Left ventricle myocardium inferior (tissue), 1 donor: ENCODE measurements around the gene ARFGAP1. TPM values are rescaled to one million over a fixed set of nuclear protein-coding genes. Genes with fewer than 3 reads are reported as not detected.

ENCODE experiments used
- DNase-seq: peaks from one replicate; pipeline ENCODE4 v3.0.0-alpha.2; 2020
- H3K27ac ChIP-seq: fragments of 200-600 bp; replicated peaks from 2 replicates; pipeline ENCODE4 v1.8.0; 2021
- H3K27me3 ChIP-seq: fragments of 200-600 bp; 2 replicates; pipeline ENCODE4 v1.8.0; 2021; ENCODE audit warnings: low read depth
- H3K36me3 ChIP-seq: fragments of 200-600 bp; 2 replicates; pipeline ENCODE4 v1.8.0; 2021
- H3K4me1 ChIP-seq: fragments of 200-600 bp; 2 replicates; pipeline ENCODE4 v1.8.0; 2021
- H3K4me3 ChIP-seq: fragments of 200-600 bp; 2 replicates; pipeline ENCODE4 v1.8.0; 2021; ENCODE audit warnings: mild to moderate bottlenecking, moderate library complexity
- H3K9me3 ChIP-seq: fragments of 200-600 bp; replicated peaks from 2 replicates; pipeline ENCODE4 v1.8.0; 2021
- CTCF ChIP-seq: fragments of 200-600 bp; IDR thresholded peaks from 2 replicates; pipeline ENCODE4 v1.8.0; 2021; ENCODE audit warnings: antibody characterized with exemption, mild to moderate bottlenecking, borderline replicate concordance
- intact Hi-C: fragments of 100-400 bp; cut with micrococcal nuclease; formaldehyde crosslinking; loops from one replicate; pipeline ENCODE4 v1.11.0; 2022
- total RNA-seq: library from RNA; stranded (reverse); fragmentation: NEBNext Ultra II Directional; extraction: Animal tissue kit (Norgen Biotek cat#: 25700); gene quantifications from one replicate; pipeline ENCODE4 v1.2.1, GENCODE V29; 2021
- donor health status: DM: no; HTN: yes; CAD: no; lungs with severe emphysema.

Gene ARFGAP1
- total RNA-seq, 1 donor from 2014 or later = 33.4 TPM

GRCh38 chr20:63268256-63268655, 4.4 kb upstream of the ARFGAP1 start:
- H3K27me3 ChIP-seq = peaks cover 54% of the 10 kb centered on the region
- H3K9me3 ChIP-seq = no peaks in the 10 kb centered on the region
- no peak for DNase-seq
- peaks cover 17% of the 10 kb centered on the region for H3K4me1 ChIP-seq
- no peak for TF ChIP-seq CTCF
- no peak overlapping the region for H3K27ac ChIP-seq
- no peaks in the 10 kb centered on the region for H3K36me3 ChIP-seq
- H3K4me3 ChIP-seq = no peak overlapping the region
- intact Hi-C loops = no loop called here

- peaks cover 23% of the 10 kb centered on the region for H3K4me1 ChIP-seq
- DNase-seq = no peak
- H3K4me3 ChIP-seq = no peak overlapping the region
- no peaks in the 10 kb centered on the region for H3K9me3 ChIP-seq
- intact Hi-C loops = no loop called here
- no peaks in the 10 kb centered on the region for H3K36me3 ChIP-seq
- H3K27me3 ChIP-seq = peaks cover 48% of the 10 kb centered on the region
- H3K27ac ChIP-seq = no peak overlapping the region
- TF ChIP-seq CTCF = no peak
Observed at GRCh38 chr20:63268671-63269439, 3.8 kb upstream of the ARFGAP1 start.

GRCh38 chr20:63269724-63270123, 2.9 kb upstream of the ARFGAP1 start:
- no peak for TF ChIP-seq CTCF
- H3K36me3 ChIP-seq = no peaks in the 10 kb centered on the region
- no peak overlapping the region for H3K27ac ChIP-seq
- no peaks in the 10 kb centered on the region for H3K9me3 ChIP-seq
- H3K4me1 ChIP-seq = peaks cover 32% of the 10 kb centered on the region
- peaks cover 39% of the 10 kb centered on the region for H3K27me3 ChIP-seq
- intact Hi-C loops = no loop called here
- no peak for DNase-seq
- no peak overlapping the region for H3K4me3 ChIP-seq

- intact Hi-C loops = no loop called here
- Histone ChIP-seq H3K27ac (no peak overlapping the region), H3K27me3 (peaks cover 29% of the 10 kb centered on the region), H3K4me3 (no peak overlapping the region), H3K36me3 (peaks cover under 1% of the 10 kb centered on the region), H3K9me3 (no peaks in the 10 kb centered on the region), H3K4me1 (peaks cover 37% of the 10 kb centered on the region)
- no peak for TF ChIP-seq CTCF
- DNase-seq = no peak
Observed at GRCh38 chr20:63270606-63271325, 1.8 kb upstream of the ARFGAP1 start.

GRCh38 chr20:63273059-63273579, 506 bp downstream of the ARFGAP1 start:
- Histone ChIP-seq H3K4me3 (peak overlapping the region; percentile 98), H3K9me3 (no peaks in the 10 kb centered on the region), H3K4me1 (peaks cover 37% of the 10 kb centered on the region), H3K27me3 (peaks cover 7% of the 10 kb centered on the region), H3K27ac (peak overlapping the region; percentile 77), H3K36me3 (peaks cover 24% of the 10 kb centered on the region)
- intact Hi-C loops = no loop called here
- no peak for TF ChIP-seq CTCF
- no peak for DNase-seq
